Stomach (tissue), 4 donors: Measurements from ENCODE around the gene HIPK4.

Experiments
- EP300 ChIP-seq: sonication (generic); formaldehyde crosslinking; IDR thresholded peaks from one replicate; pipeline ENCODE4 v1.6.1; 2017; ENCODE audit warnings: antibody characterized with exemption
- POLR2A ChIP-seq, 4 donors: fragments of 450-650 bp; IDR thresholded peaks; one replicate each; pipeline ENCODE4 v1.6.1; 2016; ENCODE audit warnings: antibody characterized with exemption in 4 of 4, control low read depth in 2 of 4, mild to moderate bottlenecking in 1 of 4, moderate library complexity in 1 of 4
- POLR2AphosphoS5 ChIP-seq, 3 donors: sonication (generic); formaldehyde crosslinking; IDR thresholded peaks; one replicate each; pipeline ENCODE4 v1.6.1; 2016; ENCODE audit warnings: antibody characterized with exemption in 3 of 3
- TF ChIP-seq, protein P1 (sequence below), 7 experiments: fragments of 450-650 bp in 4 of 7; fragments of 200-600 bp in 3 of 7; sonication (generic) in 3 of 7; IDR thresholded peaks; one replicate each; pipeline ENCODE4 v1.5.1; 2016 to 2019; ENCODE audit warnings: antibody characterized with exemption in 7 of 7, control low read depth in 2 of 7, mild to moderate bottlenecking in 1 of 7

DNA sequence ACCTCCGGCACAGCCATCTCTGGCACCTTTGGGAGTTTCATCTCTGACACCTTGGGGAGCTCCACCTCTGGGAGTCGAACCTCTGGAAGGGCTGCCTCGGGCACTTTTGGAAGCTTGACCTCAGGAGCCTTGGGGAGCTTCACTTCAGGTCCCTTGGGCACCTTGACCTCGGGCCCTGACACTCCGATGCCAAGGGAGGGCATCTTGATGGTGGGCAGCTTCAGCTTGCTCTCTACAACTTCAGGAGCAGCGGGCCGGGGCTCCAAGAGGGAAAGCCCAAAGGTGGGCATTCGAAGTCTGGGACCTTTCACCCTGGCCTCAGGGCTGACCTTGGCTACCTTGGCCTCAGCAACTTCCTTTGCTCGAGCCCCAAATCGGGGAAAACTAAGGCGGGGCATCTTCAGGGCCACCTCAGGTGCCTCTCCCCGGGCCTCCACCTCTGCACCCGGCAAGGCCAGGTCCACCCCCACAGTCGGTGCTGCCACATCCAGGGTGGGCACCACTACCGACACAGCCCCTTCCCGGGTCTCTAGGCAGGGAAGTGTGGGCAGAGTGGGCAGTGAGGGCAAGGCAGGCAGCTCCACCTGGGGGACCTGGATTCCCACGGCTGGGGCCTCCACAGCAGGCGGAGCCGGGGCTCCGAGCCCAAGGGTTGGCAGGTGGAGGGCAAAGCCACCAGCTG lies 7.0 kb upstream of the HIPK4 start:
- TF ChIP-seq POLR2A (IDR thresholded peaks at IDR 0.05) (no peak), POLR2AphosphoS5 (IDR thresholded peaks at IDR 0.05) (no peak), EP300 (no peak)
- TF ChIP-seq, protein P1, sequence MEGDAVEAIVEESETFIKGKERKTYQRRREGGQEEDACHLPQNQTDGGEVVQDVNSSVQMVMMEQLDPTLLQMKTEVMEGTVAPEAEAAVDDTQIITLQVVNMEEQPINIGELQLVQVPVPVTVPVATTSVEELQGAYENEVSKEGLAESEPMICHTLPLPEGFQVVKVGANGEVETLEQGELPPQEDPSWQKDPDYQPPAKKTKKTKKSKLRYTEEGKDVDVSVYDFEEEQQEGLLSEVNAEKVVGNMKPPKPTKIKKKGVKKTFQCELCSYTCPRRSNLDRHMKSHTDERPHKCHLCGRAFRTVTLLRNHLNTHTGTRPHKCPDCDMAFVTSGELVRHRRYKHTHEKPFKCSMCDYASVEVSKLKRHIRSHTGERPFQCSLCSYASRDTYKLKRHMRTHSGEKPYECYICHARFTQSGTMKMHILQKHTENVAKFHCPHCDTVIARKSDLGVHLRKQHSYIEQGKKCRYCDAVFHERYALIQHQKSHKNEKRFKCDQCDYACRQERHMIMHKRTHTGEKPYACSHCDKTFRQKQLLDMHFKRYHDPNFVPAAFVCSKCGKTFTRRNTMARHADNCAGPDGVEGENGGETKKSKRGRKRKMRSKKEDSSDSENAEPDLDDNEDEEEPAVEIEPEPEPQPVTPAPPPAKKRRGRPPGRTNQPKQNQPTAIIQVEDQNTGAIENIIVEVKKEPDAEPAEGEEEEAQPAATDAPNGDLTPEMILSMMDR (IDR thresholded peaks at IDR 0.05) = no peak
